GM21723 (cell line): Measurements from ENCODE around the gene MCFD2.

Source experiments
- ATAC-seq: cut with Tn5 transposase; IDR thresholded peaks from one replicate; pipeline ENCODE4 v1.9.1; 2021; ENCODE audit warnings: mild to moderate bottlenecking, moderate library complexity; ENCODE audit not compliant: unreplicated experiment

MCFD2 gene

DNA sequence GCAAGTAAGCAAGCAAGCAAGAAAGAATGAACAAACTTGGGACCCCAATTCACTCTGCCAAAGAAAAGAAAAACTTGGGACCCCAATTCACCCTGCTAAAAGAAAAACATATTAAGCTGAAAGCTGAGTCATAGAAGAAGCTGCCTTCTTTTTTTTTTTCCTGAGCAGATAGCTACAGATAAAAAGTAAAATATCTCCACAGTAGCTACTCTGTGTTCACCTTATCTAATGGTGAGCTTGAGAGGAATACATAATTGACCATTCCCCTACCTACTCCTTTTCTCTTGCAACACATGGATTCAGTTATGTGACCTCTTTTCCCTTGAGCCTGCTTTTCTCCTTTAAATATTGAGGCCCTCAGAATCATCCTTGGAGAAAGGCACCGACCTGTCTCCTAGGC lies 63.0 kb downstream of the MCFD2 start:
- no peak for ATAC-seq

DNA sequence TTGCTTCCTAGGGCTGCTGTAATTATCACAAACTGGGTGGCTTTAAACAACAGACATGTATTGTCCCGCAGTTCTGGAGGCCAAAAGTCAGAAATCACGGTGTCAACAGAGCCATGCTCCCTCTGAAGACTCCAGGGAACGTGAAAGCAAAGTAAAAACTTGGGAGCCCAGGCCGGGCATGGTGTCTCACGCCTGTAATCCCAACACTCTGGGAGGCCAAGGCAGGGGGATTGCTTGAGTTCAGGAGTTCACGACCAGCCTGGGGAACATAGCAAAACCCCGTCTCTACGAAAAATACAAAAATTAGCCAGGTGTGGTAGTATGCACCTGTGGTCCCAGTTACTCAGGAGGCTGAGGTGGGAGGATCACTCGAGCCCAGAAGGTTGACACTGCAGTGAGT lies 63.5 kb downstream of the MCFD2 start:
- no peak for ATAC-seq
